Heart right ventricle (tissue), 16 donors: ENCODE data around the gene FANCG. TPM values are rescaled to one million over a fixed set of nuclear protein-coding genes. Genes with fewer than 3 reads are reported as not detected.

Experiments
- ATAC-seq, 8 donors: fragments of 200-7000 bp; cut with Tn5 transposase; one replicate each; pipeline ENCODE4 v1.9.1; 2020; ENCODE audit warnings: mild to moderate bottlenecking in 8 of 8, moderate library complexity in 8 of 8, moderate number of reproducible peaks in 1 of 8
- DNase-seq, 2 donors: peaks; one replicate each; pipeline ENCODE4 v3.0.0-alpha.2; 2020
- H3K27ac ChIP-seq, 10 donors: fragments of 200-600 bp; sonication (generic) in 2 of 10; one replicate each; pipeline versions ENCODE4 v1.5.0 to v1.8.0; 2020 to 2022; ENCODE audit warnings: mild to moderate bottlenecking in 3 of 10
- H3K27me3 ChIP-seq, 7 donors: fragments of 200-600 bp; one replicate each; pipeline ENCODE4 v1.8.0; 2021 to 2022; ENCODE audit warnings: mild to moderate bottlenecking in 2 of 7
- H3K36me3 ChIP-seq, 9 donors: fragments of 200-600 bp; sonication (generic) in 1 of 9; one replicate each; pipeline versions ENCODE4 v1.5.0 to v1.8.0; 2020 to 2022; ENCODE audit warnings: mild to moderate bottlenecking in 2 of 9
- H3K4me1 ChIP-seq, 9 donors: fragments of 200-600 bp; sonication (generic) in 1 of 9; one replicate each; pipeline versions ENCODE4 v1.5.0 to v1.8.0; 2020 to 2022; ENCODE audit warnings: mild to moderate bottlenecking in 4 of 9
- H3K4me3 ChIP-seq, 10 donors: fragments of 200-600 bp; sonication (generic) in 2 of 10; one replicate each; pipeline versions ENCODE4 v1.5.0 to v1.8.0; 2020 to 2022; ENCODE audit warnings: mild to moderate bottlenecking in 7 of 10, moderate library complexity in 2 of 10
- H3K9me3 ChIP-seq, 11 donors: fragments of 200-600 bp in 10 of 11; sonication (generic) in 2 of 11; one replicate each; pipeline versions ENCODE4 v1.5.0 to v1.8.0; 2013 to 2022; ENCODE audit warnings: mild to moderate bottlenecking in 2 of 11, control low read depth in 1 of 11, moderate library complexity in 1 of 11
- WGBS, 2 donors: extraction: QIAGEN DNeasy Blood & Tissue Kit; methylation state at CpG; one replicate each; pipeline ENCODE4 v1.1.7; 2013; ENCODE audit warnings: inconsistent platforms in 1 of 2; 5-methylcytosine and 5-hydroxymethylcytosine counted together
- intact Hi-C, 10 donors: fragments of 100-400 bp; cut with DNase I; formaldehyde crosslinking; loops; one replicate each; pipeline versions ENCODE4 v1.11.1 to v1.14.2; 2022
- polyA plus RNA-seq, 2 donors: library from polyadenylated mRNA; stranded (reverse); fragments of 200-250 nt; gene quantifications; one replicate each; pipeline ENCODE4 v1.2.3, GENCODE V29; 2013
- total RNA-seq, 10 donors: library from RNA; stranded (reverse); fragmentation: NEBNext Ultra II Directional in 3 of 10; extraction: Animal tissue kit (Norgen Biotek cat#: 25700) in 3 of 10; gene quantifications; one replicate each; pipeline versions ENCODE4 v1.2.1 to v1.2.4, GENCODE V29; 2021 to 2023
- TF ChIP-seq, protein P1 (sequence below), 9 donors: fragments of 200-600 bp; sonication (generic) in 2 of 9; IDR thresholded peaks; one replicate each; pipeline versions ENCODE4 v1.5.0 to v1.8.0; 2021 to 2022; ENCODE audit warnings: antibody characterized with exemption in 9 of 9, mild to moderate bottlenecking in 5 of 9, moderate library complexity in 1 of 9
- donor health status: Arrhythmogenic right ventricular cardiomyopathy.
- donor health status: ischemic (EF 13 %, LVEDD 7.1; RV severe dilation, severe dysfunction).
- donor health status: healthy with polysubstance abuse.
- donor health status: DM: no; HTN: yes; CAD: no.
- donor health status: DM: no; HTN: no; CAD: no.
- donor health status: ischemic (EF 25% LVEDD 6.9; RV normal size, moderate dysfunction).
- donor health status: ischemic (EF 25% LVEDD 5.7; RV mildly dilated, moderate dysfunction).
- donor health status: healthy.
- donor health status: DM: yes; HTN: yes; CAD: no.
- donor health status: Ischemic cardiomyopathy.
- donor health status: ischemic (EF 35%, LVEDD 5.7; RV mildly dilated, moderate dysfunction).
- donor health status: nonischemic (EF 11% LVEDD 7.7; RV severe dilation, severe dysfunction).
- donor health status: DM: yes; HTN: yes; CAD: no.
- donor health status: PGD.
- donor health status: ischemic (EF 29% LVEDD 5.4; RV normal size, mild dysfunction).
- donor health status: nonischemic (EF 23%, LVEDD 6.1; RV moderate dilation, normal function).

FANCG gene
- total and polyA plus RNA-seq, 12 donors, result 2.6 to 9.8 (median 4.5) TPM

DNA sequence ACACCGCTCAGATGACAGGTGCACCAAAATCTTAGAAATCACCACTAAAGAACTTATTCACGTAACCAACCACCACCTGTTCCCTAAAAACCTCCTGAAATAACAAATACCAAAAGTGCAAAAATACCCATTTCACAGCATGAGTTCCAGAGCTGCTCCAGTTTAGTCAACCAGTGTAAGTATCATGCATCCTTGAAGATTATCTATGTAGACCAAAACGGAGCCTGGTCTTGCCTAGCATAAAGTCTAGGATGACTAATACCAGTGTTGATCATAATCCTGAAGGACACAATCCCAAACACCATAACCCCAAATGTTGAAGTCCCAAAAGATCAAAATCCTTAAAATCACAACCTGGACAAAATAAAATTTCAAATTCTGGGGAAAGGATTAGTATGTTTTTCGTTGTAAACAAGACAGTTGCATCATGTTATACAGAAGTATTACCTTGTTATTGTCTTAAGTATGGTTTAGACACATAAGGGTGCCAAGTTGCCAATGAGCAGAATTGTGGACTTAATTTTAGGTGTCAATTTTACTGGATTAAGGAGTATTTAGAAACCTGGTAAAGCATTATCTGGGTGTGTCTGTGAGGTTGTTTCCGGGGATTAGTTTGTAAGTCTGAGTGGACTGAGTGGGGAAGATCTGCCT, 25.4 kb downstream of the FANCG start:
- 55 to 91% methylated on average over 5 of the region's 5 CpGs for WGBS, 2 donors
- DNase-seq (no peak), ATAC-seq (no peak)
- H3K27ac ChIP-seq, result no peak overlapping the region
- H3K4me1 ChIP-seq, result peaks cover 0 to 15% (median 7%) of the 10 kb centered on the region in 9 donors
- H3K36me3 ChIP-seq, result peaks cover 0 to 100% (median 69%) of the 10 kb centered on the region in 9 donors
- no peaks in the 10 kb centered on the region for H3K27me3 ChIP-seq
- intact Hi-C loops, result loop anchor here in 2 of 10 donors (5.0 to 10.0 kb wide), 2 partner anchors 60 to 157 kb away; a partner anchor contains a TSS
- H3K4me3 ChIP-seq, result no peak overlapping the region
- TF ChIP-seq, protein P1, sequence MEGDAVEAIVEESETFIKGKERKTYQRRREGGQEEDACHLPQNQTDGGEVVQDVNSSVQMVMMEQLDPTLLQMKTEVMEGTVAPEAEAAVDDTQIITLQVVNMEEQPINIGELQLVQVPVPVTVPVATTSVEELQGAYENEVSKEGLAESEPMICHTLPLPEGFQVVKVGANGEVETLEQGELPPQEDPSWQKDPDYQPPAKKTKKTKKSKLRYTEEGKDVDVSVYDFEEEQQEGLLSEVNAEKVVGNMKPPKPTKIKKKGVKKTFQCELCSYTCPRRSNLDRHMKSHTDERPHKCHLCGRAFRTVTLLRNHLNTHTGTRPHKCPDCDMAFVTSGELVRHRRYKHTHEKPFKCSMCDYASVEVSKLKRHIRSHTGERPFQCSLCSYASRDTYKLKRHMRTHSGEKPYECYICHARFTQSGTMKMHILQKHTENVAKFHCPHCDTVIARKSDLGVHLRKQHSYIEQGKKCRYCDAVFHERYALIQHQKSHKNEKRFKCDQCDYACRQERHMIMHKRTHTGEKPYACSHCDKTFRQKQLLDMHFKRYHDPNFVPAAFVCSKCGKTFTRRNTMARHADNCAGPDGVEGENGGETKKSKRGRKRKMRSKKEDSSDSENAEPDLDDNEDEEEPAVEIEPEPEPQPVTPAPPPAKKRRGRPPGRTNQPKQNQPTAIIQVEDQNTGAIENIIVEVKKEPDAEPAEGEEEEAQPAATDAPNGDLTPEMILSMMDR (IDR thresholded peaks at IDR 0.05), result no peak
- no peaks in the 10 kb centered on the region for H3K9me3 ChIP-seq

DNA sequence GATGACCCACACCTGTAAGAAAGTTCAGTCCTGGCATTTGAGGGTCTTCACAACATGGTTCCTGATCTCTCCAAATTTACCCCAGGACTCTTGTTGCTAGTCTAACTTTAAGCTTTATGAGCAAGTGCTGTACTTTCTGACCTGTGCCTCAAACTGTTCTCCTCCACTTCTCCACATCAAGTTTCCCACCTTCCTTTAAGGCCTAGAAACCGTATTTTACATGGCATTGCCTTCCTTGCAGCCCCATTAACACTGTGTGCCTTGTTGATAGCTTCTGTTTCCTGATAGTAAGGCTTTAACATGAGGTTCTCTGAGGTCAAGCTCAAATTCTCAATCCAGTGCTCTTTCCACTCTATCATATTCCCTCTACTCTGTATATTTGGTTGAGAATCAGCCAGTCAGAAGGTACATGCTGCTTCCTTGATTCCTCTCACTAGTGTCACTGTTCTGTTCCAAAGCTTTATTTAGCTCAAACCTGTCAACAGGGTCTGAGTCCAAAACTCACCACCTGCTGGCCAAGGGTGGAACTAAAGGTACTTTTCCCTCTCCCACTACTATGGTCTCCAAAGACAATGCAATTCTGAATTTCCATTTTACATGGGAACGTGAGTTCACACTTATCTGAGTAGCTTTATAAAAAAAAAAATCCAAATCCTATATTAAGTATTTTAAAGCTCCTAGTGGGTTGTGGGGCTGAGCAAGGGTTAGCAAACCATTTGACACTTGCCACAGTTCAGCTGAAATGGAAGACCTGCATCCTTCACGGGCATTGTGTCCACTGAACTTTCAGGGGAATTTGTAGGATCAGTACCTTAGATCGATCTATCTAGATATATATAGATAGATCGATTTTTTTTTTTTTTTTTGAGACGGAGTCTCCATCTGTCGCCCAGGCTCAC, 28.4 kb downstream of the FANCG start:
- ATAC-seq (peak; percentile 62 to 96 (median 80)), DNase-seq (peak in 1 of 2 donors; percentile 44)
- no peaks in the 10 kb centered on the region for H3K9me3 ChIP-seq
- intact Hi-C loops, result loop anchor here in 3 of 10 donors (1.0 to 10.0 kb wide), 3 partner anchors 57 to 154 kb away; a partner anchor contains a TSS
- H3K4me1 ChIP-seq, result peaks cover 0 to 15% (median 7%) of the 10 kb centered on the region in 9 donors
- H3K36me3 ChIP-seq, result peaks cover 0 to 99% (median 41%) of the 10 kb centered on the region in 9 donors
- peak overlapping the region in 7 of 10 donors; percentile 16 to 68 (median 35) for H3K27ac ChIP-seq
- no peak overlapping the region for H3K4me3 ChIP-seq
- TF ChIP-seq, protein P1 (IDR thresholded peaks at IDR 0.05), result peak; percentile 26 to 70 (median 65)
- WGBS, 2 donors, result 69 to 76% methylated on average over 7 of the region's 7 CpGs
- H3K27me3 ChIP-seq, result no peaks in the 10 kb centered on the region

DNA sequence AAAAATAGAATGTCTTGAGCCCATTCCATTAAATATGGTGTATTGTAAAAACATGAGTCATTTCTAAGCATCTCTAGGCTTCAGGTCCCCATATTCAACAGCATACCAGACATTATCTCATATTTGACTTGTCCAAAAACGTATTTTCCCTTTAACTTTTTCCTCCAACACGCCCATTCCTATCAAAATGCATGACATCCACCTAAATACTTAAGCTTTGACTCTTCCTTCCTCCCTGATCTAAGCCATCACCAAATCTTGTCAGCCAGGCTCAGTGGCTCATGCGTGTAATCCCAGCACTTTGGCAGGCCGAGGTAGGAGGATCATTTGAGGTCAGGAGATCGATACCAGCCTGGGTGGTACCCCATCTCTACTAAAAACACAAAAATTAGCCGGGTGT, 31.2 kb downstream of the FANCG start:
- ATAC-seq (no peak), DNase-seq (no peak)
- H3K4me1 ChIP-seq, result peaks cover 0 to 15% (median 7%) of the 10 kb centered on the region in 9 donors
- intact Hi-C loops, result loop anchor here in 2 of 10 donors (10.0 kb wide), 1 partner anchor 144 kb away; no protein-coding TSS in a partner anchor
- 93 to 96% methylated on average over 6 of the region's 6 CpGs for WGBS, 2 donors
- peaks cover 0 to 99% (median 34%) of the 10 kb centered on the region in 9 donors for H3K36me3 ChIP-seq
- H3K27me3 ChIP-seq, result no peaks in the 10 kb centered on the region
- no peak overlapping the region for H3K4me3 ChIP-seq
- TF ChIP-seq, protein P1 (IDR thresholded peaks at IDR 0.05), result no peak
- H3K9me3 ChIP-seq, result no peaks in the 10 kb centered on the region
- no peak overlapping the region for H3K27ac ChIP-seq

DNA sequence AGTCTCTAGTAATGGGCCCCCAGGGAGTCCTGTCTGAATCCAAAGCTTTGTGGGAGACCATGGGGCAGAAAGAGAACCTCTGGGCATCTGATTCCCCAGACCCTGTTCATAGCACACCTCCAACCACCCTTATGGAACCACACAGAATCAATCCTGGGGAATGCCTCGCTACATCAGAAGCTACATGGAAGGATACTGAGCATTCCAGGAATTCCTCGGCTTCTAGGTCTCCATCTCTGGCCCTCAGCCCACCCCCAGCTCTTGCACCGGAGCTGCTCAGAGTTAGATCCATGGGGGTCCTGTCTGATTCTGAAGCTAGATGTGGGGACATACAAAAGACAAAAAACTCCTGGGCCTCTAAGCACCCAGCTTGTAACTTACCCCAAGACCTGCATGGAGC, 35.7 kb downstream of the FANCG start:
- intact Hi-C loops, result loop anchor here in 2 of 10 donors (10.0 kb wide), 1 partner anchor 139 kb away; no protein-coding TSS in a partner anchor
- no peak overlapping the region for H3K4me3 ChIP-seq
- peaks cover 0 to 6% (median 0%) of the 10 kb centered on the region in 9 donors for H3K4me1 ChIP-seq
- no peak for DNase-seq
- TF ChIP-seq, protein P1 (IDR thresholded peaks at IDR 0.05), result no peak
- ATAC-seq, result no peak
- H3K9me3 ChIP-seq, result no peaks in the 10 kb centered on the region
- peaks cover 0 to 91% (median 12%) of the 10 kb centered on the region in 9 donors for H3K36me3 ChIP-seq
- H3K27ac ChIP-seq, result no peak overlapping the region
- 77 to 83% methylated on average over 3 of the region's 3 CpGs for WGBS, 2 donors
- no peaks in the 10 kb centered on the region for H3K27me3 ChIP-seq
